B cell (primary cell): ENCODE results near the gene ELFN2. TPM values are rescaled to one million over a fixed set of nuclear protein-coding genes. Genes with fewer than 3 reads are reported as not detected.

Experiments used
- ATAC-seq: fragments of 200-7000 bp; cut with Tn5 transposase; one replicate; pipeline ENCODE4 v1.10.0; 2021; ENCODE audit warnings: low read depth, mild to moderate bottlenecking, moderate number of reproducible peaks, moderate library complexity
- CTCF ChIA-PET: fragments of 350-600 bp; sonication (Branson Sonifier 250); formaldehyde crosslinking; loops from one replicate; lab custom pipeline; 2021; ENCODE audit warnings: antibody characterized with exemption, inconsistent platforms; lab: Charles Lee
- POLR2A ChIA-PET: fragments of 350-600 bp; sonication (Branson Sonifier 250); formaldehyde crosslinking; loops from one replicate; lab custom pipeline; 2021; ENCODE audit warnings: antibody characterized with exemption; lab: Charles Lee
- DNase-seq: peaks from one replicate; pipeline ENCODE4 v3.0.0; 2013
- H2AFZ ChIP-seq: 2 replicates; pipeline ENCODE4 v1.6.1; 2012; ENCODE audit warnings: mild to moderate bottlenecking, low read depth, low read length; ENCODE audit not compliant: insufficient read depth, poor library complexity, severe bottlenecking
- H3K27ac ChIP-seq, 2 donors: 1 replicate in 1 of 2; 2 replicates in 1 of 2; pipeline ENCODE4 v1.5.1; 2012 to 2013; ENCODE audit warnings: low read length in 2 of 2, mild to moderate bottlenecking in 2 of 2, moderate library complexity in 1 of 2
- H3K27me3 ChIP-seq, 4 experiments: fragments of 200-600 bp in 1 of 4; sonication (generic) in 1 of 4; replicated peaks in 1 of 4; 1 replicate in 2 of 4; 2 replicates in 2 of 4; pipeline versions ENCODE4 v1.6.1 to v1.7.0; 2013 to 2016; ENCODE audit warnings: low read length in 3 of 4, mild to moderate bottlenecking in 2 of 4, mixed read lengths in 1 of 4, moderate library complexity in 1 of 4; ENCODE audit not compliant: insufficient read depth in 4 of 4, control insufficient read depth in 3 of 4; ENCODE audit errors: control extremely low read depth in 1 of 4
- H3K36me3 ChIP-seq, 2 experiments: replicated peaks in 1 of 2; 1 replicate in 1 of 2; 2 replicates in 1 of 2; pipeline versions ENCODE4 v1.6.1 to v1.7.1; 2013; ENCODE audit warnings: low read length in 1 of 2; ENCODE audit not compliant: insufficient read depth in 2 of 2, control insufficient read depth in 1 of 2; ENCODE audit errors: control extremely low read depth in 1 of 2, extremely low read depth in 1 of 2
- H3K4me1 ChIP-seq, 2 donors: fragments of 200-600 bp in 1 of 2; sonication (generic) in 1 of 2; 1 replicate in 1 of 2; 2 replicates in 1 of 2; pipeline versions ENCODE4 v1.5.1 to v1.6.1; 2013 to 2017; ENCODE audit warnings: low read length in 2 of 2; ENCODE audit not compliant: control insufficient read depth in 2 of 2, insufficient read depth in 2 of 2
- H3K4me2 ChIP-seq: replicated peaks from 2 replicates; pipeline ENCODE3; 2012; ENCODE audit warnings: mild to moderate bottlenecking, low read depth, low read length; ENCODE audit not compliant: poor library complexity, severe bottlenecking
- H3K4me3 ChIP-seq, 5 experiments: fragments of 200-600 bp in 1 of 5; sonication (generic) in 1 of 5; 1 replicate in 3 of 5; 2 replicates in 2 of 5; pipeline versions ENCODE4 v1.5.1 to v1.7.0; 2011 to 2016; ENCODE audit warnings: low read length in 4 of 5, mild to moderate bottlenecking in 4 of 5, low read depth in 2 of 5, control low read depth in 1 of 5, moderate library complexity in 1 of 5; ENCODE audit not compliant: insufficient read depth in 1 of 5; ENCODE audit errors: control extremely low read depth in 1 of 5, extremely low read depth in 1 of 5
- H3K79me2 ChIP-seq: fragments of 200-600 bp; sonication (generic); one replicate; pipeline ENCODE4 v1.6.0; 2016; ENCODE audit warnings: low read length; ENCODE audit not compliant: control insufficient read depth, insufficient read depth
- H3K9ac ChIP-seq: fragments of 200-600 bp; sonication (generic); 2 replicates; pipeline ENCODE4 v1.6.1; 2017; ENCODE audit warnings: mild to moderate bottlenecking, low read length, moderate library complexity
- H3K9me3 ChIP-seq, 3 donors: one replicate each; pipeline versions ENCODE4 v1.6.1 to v1.7.1; 2013; ENCODE audit warnings: low read length in 2 of 3; ENCODE audit not compliant: control insufficient read depth in 2 of 3, insufficient read depth in 1 of 3; ENCODE audit errors: control extremely low read depth in 1 of 3
- H4K20me1 ChIP-seq: 2 replicates; pipeline ENCODE4 v1.6.0; 2012; ENCODE audit warnings: mild to moderate bottlenecking, low read length; ENCODE audit not compliant: insufficient read depth, control insufficient read depth, poor library complexity, severe bottlenecking
- H3K27ac Mint-ChIP-seq: one replicate; pipeline ENCODE4 v1.8.0; 2021; ENCODE audit warnings: mixed read lengths
- H3K27me3 Mint-ChIP-seq: one replicate; pipeline ENCODE4 v1.8.0; 2021; ENCODE audit warnings: mixed read lengths
- H3K4me1 Mint-ChIP-seq: one replicate; pipeline ENCODE4 v1.8.0; 2021; ENCODE audit warnings: mixed read lengths
- H3K4me3 Mint-ChIP-seq: one replicate; pipeline ENCODE4 v1.8.0; 2021; ENCODE audit warnings: mixed read lengths
- H3K9me3 Mint-ChIP-seq: one replicate; pipeline ENCODE4 v1.8.0; 2022; ENCODE audit warnings: mixed read lengths; ENCODE audit not compliant: insufficient read depth
- CTCF ChIP-seq: fragments of 200-600 bp; IDR thresholded peaks from one replicate; pipeline ENCODE4 v1.8.0; 2022; ENCODE audit warnings: antibody characterized with exemption, mild to moderate bottlenecking
- EZH2 ChIP-seq: IDR thresholded peaks from 2 replicates; pipeline ENCODE4 v1.6.1; 2012; ENCODE audit warnings: borderline replicate concordance, low read depth, mild to moderate bottlenecking, moderate library complexity, low read length; ENCODE audit not compliant: insufficient read depth, poor library complexity, severe bottlenecking
- WGBS: methylation state at CpG from one replicate; pipeline ENCODE4 v1.1.5; 2013; ENCODE audit warnings: missing lambda C conversion rate; ENCODE audit not compliant: insufficient coverage; 5-methylcytosine and 5-hydroxymethylcytosine counted together
- intact Hi-C: fragments of 100-400 bp; cut with micrococcal nuclease; formaldehyde crosslinking; loops from one replicate; pipeline ENCODE4 v1.10.0; 2022
- polyA plus RNA-seq: library from polyadenylated mRNA; depleted of rRNA; stranded (reverse); fragments of >200 nt; gene quantifications from 2 replicates; pipeline ENCODE4 v1.2.3, GENCODE V29; 2012
- total RNA-seq, 2 donors: library from RNA; stranded (reverse); fragments of 120-200 nt in 1 of 2; gene quantifications; 1 replicate in 1 of 2; 2 replicates in 1 of 2; pipeline versions ENCODE4 v1.2.3 to v1.2.4, GENCODE V29; 2013 to 2022

ELFN2 gene
- total and polyA plus RNA-seq, 2 donors (not counting 1 experiment from before 2014, with no cell fraction given): 0.07 to 0.12 TPM

- TF ChIP-seq EZH2: no peak
- TF ChIP-seq CTCF: no peak
- ATAC-seq: no peak
- Histone ChIP-seq H3K9me3 (no peaks in the 10 kb centered on the region), H2AFZ (no peak overlapping the region), H3K79me2 (no peaks in the 10 kb centered on the region), H3K27me3 (peaks cover 0 to under 1% (median 0%) of the 10 kb centered on the region in 4 experiments), H3K4me2 (no peak overlapping the region), H4K20me1 (no peaks in the 10 kb centered on the region), H3K4me1 (no peaks in the 10 kb centered on the region), H3K9ac (no peak overlapping the region), H3K4me3 (no peak overlapping the region), H3K27ac (no peak overlapping the region), H3K36me3 (no peaks in the 10 kb centered on the region)
- Mint-ChIP-seq H3K4me1 (no peaks in the 10 kb centered on the region), H3K9me3 (no peaks in the 10 kb centered on the region), H3K27me3 (peaks cover 21% of the 10 kb centered on the region), H3K27ac (no peak overlapping the region), H3K4me3 (no peak overlapping the region)
- ChIA-PET POLR2A (no interaction called here), CTCF (no interaction called here)
- intact Hi-C loops: no loop called here
- DNase-seq: no peak
- WGBS: 88% methylated on average over 13 of the region's 13 CpGs
These were observed 82.4 kb downstream of the ELFN2 start for GRCh38 chr22:37344735-37345449.

GRCh38 chr22:37343863-37344734 lies 83.2 kb downstream of the ELFN2 start:
- no peak overlapping the region for H3K4me3 ChIP-seq
- H3K9me3 ChIP-seq: no peaks in the 10 kb centered on the region
- no peak overlapping the region for H3K27ac ChIP-seq
- H3K4me1 ChIP-seq: no peaks in the 10 kb centered on the region
- no peaks in the 10 kb centered on the region for H4K20me1 ChIP-seq
- TF ChIP-seq EZH2: no peak
- no peak for TF ChIP-seq CTCF
- ATAC-seq: no peak
- H3K9ac ChIP-seq: no peak overlapping the region
- 87% methylated on average over 12 of the region's 17 CpGs for WGBS
- CTCF ChIA-PET: no interaction called here
- H3K4me2 ChIP-seq: no peak overlapping the region
- Mint-ChIP-seq H3K27ac (no peak overlapping the region), H3K9me3 (no peaks in the 10 kb centered on the region), H3K4me3 (no peak overlapping the region), H3K4me1 (no peaks in the 10 kb centered on the region), H3K27me3 (peaks cover 26% of the 10 kb centered on the region)
- no peaks in the 10 kb centered on the region for H3K79me2 ChIP-seq
- DNase-seq: no peak
- peaks cover 0 to 2% (median 0%) of the 10 kb centered on the region in 4 experiments for H3K27me3 ChIP-seq
- intact Hi-C loops: no loop called here
- POLR2A ChIA-PET: no interaction called here
- no peaks in the 10 kb centered on the region for H3K36me3 ChIP-seq
- no peak overlapping the region for H2AFZ ChIP-seq
